ENCODE results near the gene DES.

- TF ChIP-seq CTCF (IDR thresholded peaks at IDR 0.05) (no peak), ZFX (IDR thresholded peaks at IDR 0.05; ENCODE audit: borderline replicate concordance) (no peak)
Observed at GRCh38 chr2:219399716-219400478, 18.3 kb upstream of the DES start.

All from 22Rv1 (cell line).